ENCODE measurements around the gene NHS. TPM values are rescaled to one million over a fixed set of nuclear protein-coding genes. Genes with fewer than 3 reads are reported as not detected.

NHS gene
- total RNA-seq, 4 donors from 2014 or later, result 6.9 to 16.9 (median 9.9) TPM

DNA sequence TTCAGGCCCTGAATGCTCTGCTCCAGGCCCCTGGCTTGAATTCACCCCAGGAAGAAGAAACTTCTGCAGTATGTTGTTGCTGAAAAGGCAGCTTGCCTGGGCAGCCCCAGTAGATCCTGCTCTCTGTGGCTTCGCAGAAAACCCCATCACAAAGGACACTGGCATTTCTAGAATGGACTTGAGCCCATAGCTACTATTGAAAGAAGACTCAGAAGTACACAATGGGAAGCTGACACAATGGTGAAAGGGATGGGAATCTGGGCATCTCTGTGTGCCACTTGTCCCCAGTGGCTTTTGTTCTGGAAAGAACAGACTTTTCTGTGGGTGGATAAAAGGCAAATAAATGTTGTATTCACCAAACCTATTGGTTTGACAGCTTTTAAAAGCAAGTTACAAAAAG is 294.9 kb downstream of the NHS start:
- H3K4me1 ChIP-seq, result no peaks in the 10 kb centered on the region
- WGBS, 2 donors, result 100% methylated on average over 1 of the region's 1 CpG
- no peaks in the 10 kb centered on the region for H3K9me3 ChIP-seq
- H3K27me3 ChIP-seq, result no peaks in the 10 kb centered on the region
- H3K36me3 ChIP-seq, result no peaks in the 10 kb centered on the region
- H3K4me3 ChIP-seq (replicated peaks in 1 of 3), result no peak overlapping the region
- no peak overlapping the region for H3K27ac ChIP-seq
- TF ChIP-seq, protein P1, sequence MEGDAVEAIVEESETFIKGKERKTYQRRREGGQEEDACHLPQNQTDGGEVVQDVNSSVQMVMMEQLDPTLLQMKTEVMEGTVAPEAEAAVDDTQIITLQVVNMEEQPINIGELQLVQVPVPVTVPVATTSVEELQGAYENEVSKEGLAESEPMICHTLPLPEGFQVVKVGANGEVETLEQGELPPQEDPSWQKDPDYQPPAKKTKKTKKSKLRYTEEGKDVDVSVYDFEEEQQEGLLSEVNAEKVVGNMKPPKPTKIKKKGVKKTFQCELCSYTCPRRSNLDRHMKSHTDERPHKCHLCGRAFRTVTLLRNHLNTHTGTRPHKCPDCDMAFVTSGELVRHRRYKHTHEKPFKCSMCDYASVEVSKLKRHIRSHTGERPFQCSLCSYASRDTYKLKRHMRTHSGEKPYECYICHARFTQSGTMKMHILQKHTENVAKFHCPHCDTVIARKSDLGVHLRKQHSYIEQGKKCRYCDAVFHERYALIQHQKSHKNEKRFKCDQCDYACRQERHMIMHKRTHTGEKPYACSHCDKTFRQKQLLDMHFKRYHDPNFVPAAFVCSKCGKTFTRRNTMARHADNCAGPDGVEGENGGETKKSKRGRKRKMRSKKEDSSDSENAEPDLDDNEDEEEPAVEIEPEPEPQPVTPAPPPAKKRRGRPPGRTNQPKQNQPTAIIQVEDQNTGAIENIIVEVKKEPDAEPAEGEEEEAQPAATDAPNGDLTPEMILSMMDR (IDR thresholded peaks at IDR 0.05), result no peak
- no peak for TF ChIP-seq POLR2A (IDR thresholded peaks at IDR 0.05)
- intact Hi-C loops (cut with DNase I), result no loop called here
- no peak for DNase-seq

DNA sequence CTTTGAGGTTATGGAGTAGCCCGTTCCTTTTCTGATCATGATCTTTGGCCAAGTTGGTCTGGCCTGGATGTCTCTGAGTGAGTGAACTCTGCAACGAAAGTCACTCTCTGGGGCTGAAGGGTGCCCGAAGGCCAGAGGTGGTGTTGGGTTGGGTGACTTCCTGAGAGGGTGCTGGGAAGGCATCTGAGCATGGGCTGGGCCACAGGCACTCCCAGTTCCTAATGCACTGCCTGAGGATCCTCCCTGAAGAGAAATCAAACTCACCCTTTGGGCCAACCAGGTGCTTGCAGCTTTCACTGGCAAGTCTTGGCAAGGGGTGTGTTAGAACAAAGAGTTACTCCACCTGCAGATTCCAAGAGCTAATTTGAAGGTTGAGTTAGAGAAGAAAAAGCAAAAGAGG is 295.9 kb downstream of the NHS start:
- intact Hi-C loops (cut with DNase I), result no loop called here
- Histone ChIP-seq H3K4me1 (no peaks in the 10 kb centered on the region), H3K9me3 (no peaks in the 10 kb centered on the region), H3K36me3 (no peaks in the 10 kb centered on the region), H3K27me3 (no peaks in the 10 kb centered on the region), H3K4me3 (replicated peaks in 1 of 3) (no peak overlapping the region), H3K27ac (no peak overlapping the region)
- DNase-seq, result peak in 1 of 2 donors; percentile 2
- 62 to 81% methylated on average over 3 of the region's 3 CpGs for WGBS, 2 donors
- TF ChIP-seq, protein P1 (IDR thresholded peaks at IDR 0.05), result no peak

DNA sequence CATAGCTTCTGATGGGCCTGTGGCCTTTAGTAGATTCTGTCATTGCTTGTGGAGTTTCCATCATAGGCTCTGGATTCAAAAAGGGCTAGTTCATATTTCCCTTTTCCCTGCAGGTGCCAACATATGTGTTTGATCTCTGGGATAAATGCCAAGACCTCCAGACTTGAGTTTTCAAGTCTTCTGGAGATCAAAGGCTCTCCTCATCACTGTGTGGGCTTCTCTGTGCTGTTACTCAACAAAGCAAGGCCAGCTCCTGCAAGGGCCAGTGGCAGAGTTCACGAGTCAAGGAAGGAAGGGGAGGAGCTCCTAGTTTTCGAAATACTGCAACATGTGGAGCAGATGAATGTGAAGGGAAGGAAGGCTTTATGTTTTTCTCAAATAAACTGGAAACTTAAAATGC is 299.6 kb downstream of the NHS start:
- intact Hi-C loops (cut with DNase I), result no loop called here
- WGBS, 2 donors, result 35 to 43% methylated on average over 2 of the region's 2 CpGs
- no peaks in the 10 kb centered on the region for H3K27me3 ChIP-seq
- no peaks in the 10 kb centered on the region for H3K36me3 ChIP-seq
- DNase-seq, result no peak
- no peaks in the 10 kb centered on the region for H3K4me1 ChIP-seq
- no peak for TF ChIP-seq POLR2A (IDR thresholded peaks at IDR 0.05)
- H3K4me3 ChIP-seq (replicated peaks in 1 of 3), result no peak overlapping the region
- no peak overlapping the region for H3K27ac ChIP-seq
- H3K9me3 ChIP-seq, result no peaks in the 10 kb centered on the region

DNA sequence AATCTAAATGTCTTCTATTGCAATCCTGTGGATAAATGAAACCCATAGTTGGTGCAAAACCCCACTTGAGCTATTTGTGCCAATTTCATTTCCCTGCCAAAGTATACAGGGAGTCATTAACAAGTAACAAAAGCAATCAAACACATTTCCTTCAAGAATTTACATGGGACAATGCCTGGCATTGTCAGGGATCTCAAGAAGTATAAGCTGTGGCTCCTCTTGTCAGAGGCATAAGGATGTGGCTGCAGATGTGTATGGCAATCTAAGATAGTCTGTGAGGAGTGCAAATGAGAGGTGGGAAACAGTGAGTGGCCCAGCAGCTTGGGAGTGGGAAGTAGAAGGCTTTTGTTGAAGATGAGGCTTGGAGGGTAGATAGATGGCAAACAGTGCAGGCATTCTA is 304.3 kb downstream of the NHS start:
- TF ChIP-seq, protein P1 (IDR thresholded peaks at IDR 0.05), result no peak
- TF ChIP-seq POLR2A (IDR thresholded peaks at IDR 0.05), result no peak
- H3K36me3 ChIP-seq, result no peaks in the 10 kb centered on the region
- no peak overlapping the region for H3K27ac ChIP-seq
- H3K9me3 ChIP-seq, result no peaks in the 10 kb centered on the region
- H3K4me1 ChIP-seq, result no peaks in the 10 kb centered on the region
- no peaks in the 10 kb centered on the region for H3K27me3 ChIP-seq
- no peak for DNase-seq
- no peak overlapping the region for H3K4me3 ChIP-seq (replicated peaks in 1 of 3)
- intact Hi-C loops (cut with DNase I), result no loop called here

DNA sequence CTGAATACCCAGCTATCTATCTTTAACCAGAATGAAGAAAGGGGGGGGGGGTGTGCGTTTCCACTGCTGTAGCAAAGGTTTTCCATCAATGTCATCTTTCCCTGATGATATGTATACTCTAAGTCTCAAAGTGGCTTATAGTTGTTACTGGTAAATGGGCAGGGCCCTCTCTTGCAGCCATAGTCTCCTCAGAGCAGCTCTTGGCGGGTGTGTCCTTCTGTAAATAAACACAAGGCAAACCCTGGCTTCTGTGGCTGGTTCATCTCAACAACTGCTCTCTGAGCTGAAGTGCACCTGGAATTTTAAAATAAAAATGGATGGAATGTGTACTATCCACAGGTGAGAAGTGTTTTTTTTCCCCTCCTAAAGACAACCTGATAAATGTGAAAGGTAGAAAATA is 304.8 kb downstream of the NHS start:
- no peaks in the 10 kb centered on the region for H3K4me1 ChIP-seq
- intact Hi-C loops (cut with DNase I), result no loop called here
- 56 to 85% methylated on average over 2 of the region's 2 CpGs for WGBS, 2 donors
- H3K27ac ChIP-seq, result no peak overlapping the region
- TF ChIP-seq, protein P1 (IDR thresholded peaks at IDR 0.05), result no peak
- no peak for TF ChIP-seq POLR2A (IDR thresholded peaks at IDR 0.05)
- DNase-seq, result no peak
- H3K27me3 ChIP-seq, result no peaks in the 10 kb centered on the region
- H3K9me3 ChIP-seq, result no peaks in the 10 kb centered on the region
- H3K4me3 ChIP-seq (replicated peaks in 1 of 3), result no peak overlapping the region
- H3K36me3 ChIP-seq, result no peaks in the 10 kb centered on the region

All from thyroid gland (tissue), 4 donors.